ENCODE measurements around the gene SLC6A13.
"Not testable (repeated sequence)": the region's sequence is repeated elsewhere in the genome, so short reads cannot be mapped to it uniquely, and the experiment has no call there.

SLC6A13 gene

DNA sequence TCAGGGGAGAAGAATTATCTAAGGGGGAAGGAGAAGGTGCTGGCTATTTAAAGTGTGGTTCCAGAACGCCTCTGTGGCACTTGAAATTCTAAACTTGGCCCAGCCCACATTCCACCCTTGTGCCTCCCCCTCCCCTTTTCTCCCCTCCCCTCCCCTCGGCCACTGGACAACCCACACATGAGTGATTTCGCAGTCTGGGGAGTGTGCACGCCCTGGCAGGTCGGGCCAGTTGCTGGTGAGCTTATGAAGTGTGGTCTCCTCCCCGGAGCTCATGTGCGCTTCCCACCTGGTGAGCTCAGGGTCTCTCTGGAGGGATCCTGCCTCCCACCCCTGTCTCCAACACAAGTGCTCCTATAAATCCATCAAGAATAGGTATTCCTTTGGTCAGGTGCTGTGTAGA lies at the start of gene SLC6A13:
Gene SLC6A13, minus strand, starts transcription at position 20 of the 400 bp plus-strand sequence. CDS start 2,784 bp downstream, outside the sequence.
- no peak for DNase-seq (ENCODE audit: low read depth in 2 of 2, low spot score in 1 of 2)

- DNase-seq (ENCODE audit: low read depth in 2 of 2, low spot score in 1 of 2), result no peak
These were observed 45.9 kb upstream of the SLC6A13 start for GRCh38 chr12:308511-308910.

- no peak for DNase-seq (ENCODE audit: low read depth in 2 of 2, low spot score in 1 of 2)
These were observed 44.8 kb upstream of the SLC6A13 start for GRCh38 chr12:307406-307805.

DNA sequence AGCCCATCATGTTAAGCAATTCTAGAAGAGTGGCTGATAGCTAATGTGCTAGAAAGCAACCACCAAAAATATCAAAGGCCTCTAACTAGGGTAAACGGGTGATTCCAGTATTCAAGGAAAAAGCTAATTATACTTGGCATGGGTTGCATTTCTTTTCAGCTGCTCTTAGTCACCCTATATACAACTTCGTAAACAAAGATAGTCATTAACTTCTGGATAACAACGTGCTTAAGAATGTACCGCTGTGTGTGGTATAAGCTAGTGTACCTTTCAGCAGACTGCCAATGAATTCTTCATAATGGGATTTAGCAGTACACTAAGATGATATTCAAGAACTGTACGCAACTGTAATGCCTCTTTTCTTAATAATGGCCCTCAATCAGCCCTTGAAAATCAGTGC lies 42.2 kb upstream of the SLC6A13 start:
- no peak for DNase-seq (ENCODE audit: low read depth in 2 of 2, low spot score in 1 of 2)

GRCh38 chr12:302766-303165 lies 40.1 kb upstream of the SLC6A13 start:
- not testable (repeated sequence) for DNase-seq (ENCODE audit: low read depth in 2 of 2, low spot score in 1 of 2)

- not testable (repeated sequence) for DNase-seq (ENCODE audit: low read depth in 2 of 2, low spot score in 1 of 2)
These were observed 37.5 kb upstream of the SLC6A13 start for GRCh38 chr12:300166-300565.

- not testable (repeated sequence) for DNase-seq (ENCODE audit: low read depth in 2 of 2, low spot score in 1 of 2)
These were observed 36.9 kb upstream of the SLC6A13 start for GRCh38 chr12:299511-299910.

DNA sequence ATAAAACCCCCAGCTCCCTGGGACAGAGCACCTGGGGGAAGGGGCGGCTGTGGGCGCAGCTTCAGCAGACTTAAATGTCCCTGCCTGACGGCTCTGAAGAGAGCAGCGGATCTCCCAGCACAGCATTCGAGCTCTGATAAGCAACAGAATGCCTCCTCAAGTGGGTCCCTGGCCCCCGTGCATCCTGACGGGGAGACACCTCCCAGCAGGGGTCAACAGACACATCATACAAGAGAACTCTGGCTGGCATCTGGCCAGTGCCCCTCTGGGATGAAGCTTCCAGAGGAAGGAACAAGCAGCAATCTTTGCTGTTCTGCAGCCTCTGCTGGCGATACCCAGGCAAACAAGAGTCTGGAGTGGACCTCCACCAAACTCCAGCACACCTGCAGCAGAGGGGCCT lies 35.4 kb upstream of the SLC6A13 start:
- DNase-seq (ENCODE audit: low read depth in 2 of 2, low spot score in 1 of 2), result not testable (repeated sequence)

DNA sequence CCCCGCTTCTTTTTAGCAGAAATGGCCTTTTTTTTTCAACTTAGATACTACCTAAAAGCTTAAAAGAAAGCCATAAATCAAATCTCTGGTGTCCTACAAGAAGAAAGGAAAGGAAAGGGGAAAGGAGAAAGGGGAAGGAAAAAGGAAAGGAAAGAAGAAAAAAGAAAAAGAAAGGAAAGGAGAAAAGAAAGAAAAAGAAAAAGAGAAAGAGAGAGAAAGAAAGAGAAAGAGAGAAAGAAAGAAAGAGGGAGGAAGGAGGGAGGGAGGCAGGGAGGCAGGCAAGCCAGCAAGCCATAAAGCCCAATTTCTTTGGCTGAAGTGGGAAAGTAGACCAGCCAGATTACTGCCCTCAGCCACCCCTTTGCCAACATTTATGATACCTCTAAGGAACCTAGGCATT lies 32.5 kb upstream of the SLC6A13 start:
- no peak for DNase-seq (ENCODE audit: low read depth in 2 of 2, low spot score in 1 of 2)

DNA sequence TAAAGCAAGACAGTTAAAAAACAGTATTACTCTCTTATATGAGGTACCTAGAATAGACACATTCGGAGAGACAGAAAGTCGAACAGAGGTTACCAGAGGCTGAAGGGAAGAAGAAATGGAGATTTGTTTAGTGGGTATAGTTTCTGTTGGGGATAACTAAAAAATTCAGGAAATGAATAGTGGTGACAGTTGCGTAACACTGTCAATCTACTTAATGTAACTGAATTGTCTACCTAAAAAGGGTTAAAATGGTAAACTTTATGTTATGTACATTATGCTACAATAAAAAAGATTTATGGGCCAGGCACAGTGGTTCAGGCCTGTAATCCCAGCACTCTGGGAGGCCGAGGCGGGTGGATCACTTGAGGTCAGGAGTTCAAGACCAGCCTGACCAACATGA lies 30.6 kb upstream of the SLC6A13 start:
- no peak for DNase-seq (ENCODE audit: low read depth in 2 of 2, low spot score in 1 of 2)

- no peak for DNase-seq (ENCODE audit: low read depth in 2 of 2, low spot score in 1 of 2)
These were observed 29.6 kb upstream of the SLC6A13 start for GRCh38 chr12:292186-292585.

- no peak for DNase-seq (ENCODE audit: low read depth in 2 of 2, low spot score in 1 of 2)
These were observed 28.6 kb upstream of the SLC6A13 start for GRCh38 chr12:291153-291723.

DNA sequence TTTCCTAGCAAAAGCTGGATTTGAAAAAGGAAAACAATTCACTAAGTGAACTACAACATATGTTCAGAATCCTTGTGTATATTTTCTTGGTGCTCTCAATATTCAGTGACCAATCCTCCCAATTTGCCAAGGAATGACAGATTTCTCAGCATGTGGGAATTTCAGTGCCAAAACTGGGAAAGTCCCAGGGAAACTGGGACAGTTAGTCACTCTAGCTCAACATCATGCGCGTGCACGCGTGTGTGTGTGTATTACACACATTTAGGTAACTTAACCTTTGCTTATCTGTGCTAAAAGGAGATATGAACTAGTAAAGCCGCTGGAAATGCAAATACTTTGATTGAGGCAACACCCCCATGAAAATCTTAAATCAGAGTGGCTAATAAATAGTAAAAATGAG lies 26.1 kb upstream of the SLC6A13 start:
- no peak for DNase-seq (ENCODE audit: low read depth in 2 of 2, low spot score in 1 of 2)

GRCh38 chr12:286531-287300 lies 24.1 kb upstream of the SLC6A13 start:
- DNase-seq (ENCODE audit: low read depth in 2 of 2, low spot score in 1 of 2), result no peak

- DNase-seq (ENCODE audit: low read depth in 2 of 2, low spot score in 1 of 2), result no peak
These were observed 15.4 kb upstream of the SLC6A13 start for GRCh38 chr12:278046-278445.

DNA sequence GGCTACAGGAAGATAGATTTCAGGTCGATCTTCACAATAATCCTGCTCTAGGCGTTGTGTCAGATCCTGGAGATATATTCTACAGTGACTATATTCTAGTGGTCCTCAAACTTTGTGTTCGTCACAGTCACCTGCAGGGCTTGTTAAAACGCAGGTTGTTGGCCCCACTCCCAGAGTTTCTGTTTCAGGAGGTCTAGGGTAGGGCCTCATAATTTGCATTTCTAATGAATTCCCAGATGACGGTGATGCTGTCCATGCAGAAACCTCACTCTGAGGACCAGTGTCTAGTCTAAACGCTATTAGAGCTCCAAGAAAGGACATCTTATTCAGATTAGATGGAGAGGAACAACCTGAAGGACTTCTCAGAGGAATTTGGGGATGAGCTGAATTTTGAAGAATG lies 13.2 kb upstream of the SLC6A13 start:
- no peak for DNase-seq (ENCODE audit: low read depth in 2 of 2, low spot score in 1 of 2)

GRCh38 chr12:273382-273781 lies 10.7 kb upstream of the SLC6A13 start:
- no peak for DNase-seq (ENCODE audit: low read depth in 2 of 2, low spot score in 1 of 2)

DNA sequence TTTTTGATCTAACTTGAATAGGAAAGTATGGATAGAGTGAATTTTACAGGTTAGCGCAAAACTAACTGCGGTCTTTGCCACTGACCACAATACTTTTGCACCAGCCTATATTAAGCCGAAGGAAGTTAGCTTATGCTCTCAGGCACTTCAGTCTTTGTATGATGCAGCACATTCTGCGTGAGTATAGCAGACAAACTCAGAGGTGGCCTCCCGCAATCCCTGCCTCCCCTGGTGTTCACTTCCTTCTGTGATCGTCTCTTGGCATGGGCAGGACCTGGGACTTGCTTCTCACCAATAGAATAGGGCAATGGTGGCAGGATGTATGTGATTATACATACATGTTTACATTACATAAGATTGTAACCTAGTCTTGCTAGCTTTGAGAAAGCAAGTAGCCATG lies 10.3 kb upstream of the SLC6A13 start:
- no peak for DNase-seq (ENCODE audit: low read depth in 2 of 2, low spot score in 1 of 2)

DNA sequence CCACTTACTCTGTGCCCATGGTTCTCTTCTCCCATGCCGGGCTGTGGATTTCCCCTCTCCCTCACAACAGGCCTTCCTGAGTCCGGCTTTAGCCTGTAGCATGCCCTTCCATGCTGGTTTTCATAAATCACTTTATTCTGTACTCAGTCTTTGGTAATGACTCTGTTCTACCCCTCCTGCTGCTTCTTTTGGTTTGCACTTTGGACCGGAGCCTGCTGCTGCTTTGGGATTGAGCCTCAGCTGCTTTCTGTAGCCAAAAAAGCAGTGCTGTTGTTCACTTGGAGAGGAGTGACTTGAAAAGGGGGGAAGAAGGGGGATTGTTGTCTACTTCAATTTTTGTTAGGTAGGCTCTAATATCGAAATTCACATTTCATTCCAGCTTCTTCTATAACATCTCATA lies 8.5 kb upstream of the SLC6A13 start:
- DNase-seq (ENCODE audit: low read depth in 2 of 2, low spot score in 1 of 2), result no peak

DNA sequence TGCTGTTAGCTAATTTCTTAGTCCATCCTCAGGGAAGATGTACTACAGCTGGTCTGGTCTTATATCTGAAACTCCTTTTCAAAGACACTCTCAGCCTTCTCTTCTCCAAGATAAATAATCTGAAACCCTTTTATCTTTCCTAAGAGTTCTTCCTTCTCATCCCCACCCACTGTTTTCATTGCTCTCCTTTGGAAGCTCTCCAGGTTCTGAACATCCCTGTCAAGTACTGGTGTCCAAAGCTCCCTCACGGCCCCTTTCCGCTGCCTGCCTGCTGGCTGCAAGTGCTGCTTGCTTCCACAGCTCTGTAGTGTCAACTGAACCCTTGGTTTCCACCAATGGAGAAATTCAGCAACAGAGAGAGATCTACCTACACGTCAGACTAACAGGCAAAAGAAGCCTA lies 6.6 kb upstream of the SLC6A13 start:
- DNase-seq (ENCODE audit: low read depth in 2 of 2, low spot score in 1 of 2), result no peak

DNA sequence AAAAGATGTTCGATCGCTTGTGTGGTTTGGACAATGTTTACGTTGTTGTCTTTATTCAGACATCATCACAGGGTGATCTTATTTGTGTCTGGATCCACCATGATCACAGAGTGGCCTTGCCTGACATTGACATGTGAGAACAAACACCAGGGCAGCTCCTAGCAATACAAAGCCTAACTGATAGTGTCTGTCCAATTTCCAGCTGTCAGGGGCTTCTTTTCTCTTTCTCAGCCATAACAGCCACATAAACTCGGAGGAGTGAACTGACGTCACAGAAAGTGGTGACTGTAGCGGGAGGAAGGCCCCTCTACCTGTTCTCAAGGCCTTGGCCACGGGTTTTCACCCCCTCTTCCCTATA lies 5.8 kb upstream of the SLC6A13 start:
- no peak for DNase-seq (ENCODE audit: low read depth in 2 of 2, low spot score in 1 of 2)

- DNase-seq (ENCODE audit: low read depth in 2 of 2, low spot score in 1 of 2), result no peak
These were observed 5.2 kb upstream of the SLC6A13 start for GRCh38 chr12:267581-268482.
